HG03060 (cell line): ENCODE data around the gene THTPA.
"Not testable (repeated sequence)": the region's sequence is repeated elsewhere in the genome, so short reads cannot be mapped to it uniquely, and the experiment has no call there.

Experiments used
- ATAC-seq: cut with Tn5 transposase; IDR thresholded peaks from one replicate; pipeline ENCODE4 v1.9.1; 2021; ENCODE audit warnings: low read depth, moderate number of reproducible peaks; ENCODE audit not compliant: unreplicated experiment

The THTPA gene

DNA sequence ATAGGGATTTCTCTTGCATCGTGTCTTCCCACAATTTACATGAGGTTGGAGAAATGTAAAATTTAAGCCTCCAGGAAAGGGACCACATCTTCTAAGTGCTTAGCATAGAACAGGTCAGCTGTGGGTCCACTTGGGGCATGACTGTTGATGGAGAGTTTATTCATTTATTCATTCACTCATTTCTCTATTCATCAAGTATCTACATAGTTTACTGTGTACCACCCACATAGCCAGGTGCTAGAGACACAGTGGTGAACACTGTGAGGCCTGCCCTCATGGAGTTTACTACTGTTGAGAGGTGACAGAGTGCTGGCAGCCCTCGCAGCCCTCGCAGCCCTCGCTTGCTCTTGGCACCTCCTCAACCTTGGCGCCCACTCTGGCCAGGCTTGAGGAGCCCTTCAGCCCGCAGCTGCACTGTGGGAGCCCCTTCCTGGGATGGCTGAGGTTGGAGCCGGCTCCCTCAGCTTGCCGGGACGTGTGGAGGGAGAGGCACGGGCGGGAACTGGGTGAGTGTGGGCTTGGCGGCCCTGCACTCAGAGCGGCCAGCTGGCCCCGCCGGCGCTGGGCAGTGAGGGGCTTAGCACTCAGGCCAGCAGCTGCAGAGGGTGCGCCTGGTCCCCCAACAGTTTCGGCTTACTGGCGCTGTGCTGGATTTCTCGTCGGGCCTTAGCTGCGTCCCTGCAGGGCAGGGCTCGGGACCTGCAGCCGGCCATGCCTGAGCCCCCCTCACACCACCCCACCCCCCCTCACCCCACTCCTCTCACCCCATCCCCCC, 24.3 kb downstream of the THTPA start:
- no peak for ATAC-seq

DNA sequence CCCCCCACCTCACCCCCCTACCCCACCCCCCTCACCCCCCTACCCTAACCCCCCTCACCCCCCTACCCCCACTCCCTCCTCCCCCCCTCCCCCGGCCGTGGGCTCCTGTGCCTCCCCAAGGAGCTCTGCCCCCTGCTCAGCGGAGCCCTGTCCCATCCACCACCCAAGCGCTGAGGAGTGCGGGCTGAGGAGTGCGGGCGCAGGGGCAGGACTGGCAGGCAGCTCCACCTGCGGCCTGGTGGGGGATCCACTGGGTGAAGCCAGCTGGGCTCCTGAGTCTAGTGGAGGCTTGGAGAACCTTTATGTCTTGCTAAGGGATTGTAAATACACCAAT, 24.8 kb downstream of the THTPA start:
- no peak for ATAC-seq

- no peak for ATAC-seq
Measured at GRCh38 chr14:23582906-23583760, 27.1 kb downstream of the THTPA start.

DNA sequence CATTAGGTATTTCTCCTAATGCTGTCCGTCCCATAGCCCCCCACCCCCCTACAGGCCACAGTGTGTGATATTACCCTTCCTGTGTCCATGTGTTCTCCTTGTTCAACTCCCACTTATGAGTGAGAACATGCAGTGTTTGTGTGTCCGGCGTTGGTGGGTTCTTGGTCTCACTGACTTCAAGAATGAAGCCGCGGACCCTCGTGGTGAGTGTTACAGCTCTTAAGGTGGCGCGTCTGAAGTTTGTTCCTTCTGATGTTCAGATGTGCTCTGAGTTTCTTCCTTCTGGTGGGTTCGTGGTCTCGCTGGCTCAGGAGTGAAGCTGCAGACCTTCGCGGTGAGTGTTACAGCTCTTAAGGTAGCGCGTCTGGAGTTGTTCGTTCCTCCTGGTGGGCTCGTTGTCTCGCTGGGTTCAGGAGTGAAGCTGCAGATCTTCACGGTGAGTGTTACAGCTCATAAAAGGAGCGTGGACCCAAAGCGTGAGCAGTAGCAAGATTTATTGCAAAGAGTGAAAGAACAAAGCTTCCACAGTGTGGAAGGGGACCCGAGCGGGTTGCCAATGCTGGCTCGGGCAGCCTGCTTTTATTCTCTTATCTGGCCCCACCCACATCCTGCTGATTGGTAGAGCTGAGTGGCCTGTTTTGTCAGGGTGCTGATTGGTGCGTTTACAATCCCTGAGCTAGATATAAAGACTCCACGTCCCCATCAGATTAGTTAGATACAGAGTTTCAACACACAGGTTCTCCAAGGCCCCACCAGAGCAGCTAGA, 27.9 kb downstream of the THTPA start:
- not testable (repeated sequence) for ATAC-seq

GRCh38 chr14:23584527-23585203, 28.6 kb downstream of the THTPA start:
- not testable (repeated sequence) for ATAC-seq

DNA sequence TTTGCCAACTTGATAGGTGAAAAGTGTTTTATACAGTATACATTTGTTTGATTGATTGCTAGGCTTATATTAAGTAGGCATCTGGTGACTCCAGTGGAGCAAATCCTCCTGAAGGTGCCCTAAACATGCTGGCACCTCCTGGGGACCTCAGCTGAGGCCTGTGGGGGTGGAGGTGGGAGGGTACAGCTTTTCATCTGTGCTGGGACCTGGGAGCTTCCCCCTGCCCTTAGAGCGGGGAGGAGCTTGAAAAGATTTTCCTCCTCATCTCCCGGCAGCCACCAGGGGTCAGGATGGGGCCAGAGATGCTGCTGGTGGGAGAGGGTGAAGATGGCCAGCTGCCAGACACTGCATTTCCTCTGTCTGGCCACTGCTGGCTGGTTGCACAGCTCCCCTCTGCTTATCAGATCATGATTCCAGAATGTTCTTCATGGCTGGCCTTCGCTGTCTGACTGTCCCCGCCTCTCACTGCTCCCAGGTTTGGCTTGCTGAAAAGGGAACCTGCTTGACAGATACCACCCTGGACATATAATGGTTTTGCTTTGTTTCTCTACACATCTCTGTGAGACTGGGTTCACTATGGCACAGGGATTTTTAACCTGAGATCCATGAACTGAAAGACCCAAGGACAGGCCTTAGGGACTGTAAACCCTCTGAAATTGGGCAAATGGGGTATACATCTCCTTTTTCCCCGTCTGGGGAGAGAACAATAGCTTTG, 33.0 kb downstream of the THTPA start:
- peak; percentile 88 for ATAC-seq

DNA sequence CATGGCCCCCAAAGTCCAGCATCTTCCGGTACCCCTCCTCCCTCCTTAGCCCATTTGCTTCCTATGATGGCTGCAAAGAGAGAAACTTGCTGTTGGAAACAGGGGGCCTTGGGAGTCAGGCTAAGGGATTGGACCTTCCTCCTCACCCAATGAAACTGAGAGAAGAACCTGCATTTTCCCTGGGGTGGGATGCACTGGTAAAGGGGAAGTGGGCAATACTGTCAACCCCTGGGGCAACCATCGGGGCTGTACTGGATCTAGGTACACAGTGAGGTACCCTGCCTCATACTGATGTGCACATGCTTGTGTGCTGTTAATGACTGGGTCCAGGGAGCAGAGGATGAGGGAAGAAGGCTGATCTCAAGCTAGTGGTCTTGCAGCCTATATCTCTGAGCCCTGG, 33.5 kb downstream of the THTPA start:
- no peak for ATAC-seq

- no peak for ATAC-seq
Measured at GRCh38 chr14:23590198-23590597, 34.1 kb downstream of the THTPA start.

GRCh38 chr14:23594191-23594590, 38.1 kb downstream of the THTPA start:
- not testable (repeated sequence) for ATAC-seq

- no peak for ATAC-seq
Measured at GRCh38 chr14:23600322-23600707, 44.2 kb downstream of the THTPA start.

DNA sequence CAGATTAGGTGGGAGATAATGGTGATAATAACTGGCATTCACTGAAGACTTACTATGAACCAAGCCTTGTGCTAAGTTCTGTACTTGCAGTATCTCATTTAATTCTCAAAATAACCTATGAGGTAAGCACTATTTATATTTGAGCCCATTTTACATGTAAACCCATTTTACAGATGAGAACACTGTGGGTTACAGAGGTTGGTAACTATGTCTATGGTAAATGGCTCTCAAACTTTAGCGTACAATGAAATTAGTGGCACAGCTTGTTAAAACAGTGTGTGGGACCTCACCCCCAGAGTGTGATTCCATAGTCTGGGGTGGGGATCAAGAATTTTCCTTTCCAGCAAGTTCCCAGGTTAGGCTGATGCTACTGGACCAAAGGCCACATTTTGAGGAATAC, 44.7 kb downstream of the THTPA start:
- ATAC-seq: no peak

GRCh38 chr14:23601424-23601823, 45.4 kb downstream of the THTPA start:
- no peak for ATAC-seq

GRCh38 chr14:23601845-23602180, 45.7 kb downstream of the THTPA start:
- no peak for ATAC-seq

GRCh38 chr14:23602181-23603095, 46.4 kb downstream of the THTPA start:
- no peak for ATAC-seq

DNA sequence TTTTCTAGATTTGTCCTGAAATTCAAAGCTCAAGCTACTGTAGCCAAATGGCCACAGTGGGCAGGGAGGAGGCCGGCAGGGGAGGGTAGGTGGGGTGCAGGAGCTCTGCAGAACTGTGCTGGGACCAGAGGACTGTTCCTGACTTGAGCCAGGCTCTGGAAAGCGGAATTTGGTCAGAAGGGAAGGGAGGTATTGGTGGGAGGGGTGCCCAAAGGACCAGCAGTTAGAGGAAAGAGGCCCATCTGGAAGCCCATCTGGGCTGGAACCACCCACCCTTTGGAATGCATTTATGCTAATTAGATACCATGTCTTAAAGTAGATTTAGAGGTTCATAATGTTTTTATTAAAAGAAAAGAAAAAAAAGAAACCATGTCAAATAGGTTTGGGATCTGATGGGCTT, 47.0 kb downstream of the THTPA start:
- ATAC-seq: no peak

DNA sequence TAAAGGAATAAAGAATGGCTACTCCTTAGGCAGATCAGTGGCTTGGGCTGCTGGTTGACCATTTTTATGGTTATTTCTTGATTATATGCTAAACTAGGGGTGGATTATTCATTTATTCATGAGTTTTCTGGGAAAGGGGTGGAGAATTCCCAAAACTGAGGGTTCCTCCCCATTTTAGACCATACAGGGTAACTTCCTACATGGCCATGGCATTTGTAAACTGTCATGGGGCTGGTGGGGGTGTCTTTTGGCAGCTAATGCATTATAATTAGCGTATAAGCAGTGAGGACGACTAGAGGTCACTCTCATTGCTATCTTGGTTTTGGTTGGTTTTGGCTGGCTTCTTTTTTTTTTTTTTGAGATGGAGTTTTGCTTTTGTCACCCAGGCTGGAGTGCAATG, 48.1 kb downstream of the THTPA start:
- ATAC-seq: no peak

DNA sequence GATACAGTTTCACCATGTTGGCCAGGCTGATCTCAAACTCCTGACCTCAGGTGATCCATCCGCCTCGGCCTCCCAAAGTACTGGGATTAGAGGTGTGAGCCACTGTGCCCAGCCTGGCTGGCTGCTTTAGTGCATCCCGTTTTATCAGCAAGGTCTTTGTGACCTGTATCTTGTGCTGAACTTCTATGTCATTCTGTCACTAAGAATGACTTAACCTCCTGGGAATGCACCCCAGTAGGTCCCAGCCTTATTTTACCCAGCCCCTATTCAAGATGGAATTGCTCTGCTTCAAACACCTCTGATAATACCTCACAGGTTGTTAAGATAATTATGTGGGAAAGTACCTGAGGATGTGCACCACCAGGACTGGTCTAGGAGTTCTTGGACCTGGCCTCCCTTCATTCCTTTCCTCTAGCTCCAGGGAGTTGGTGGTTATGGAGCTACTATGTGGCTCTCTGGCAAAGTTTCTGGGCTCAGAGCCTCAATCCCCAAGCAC, 48.7 kb downstream of the THTPA start:
- ATAC-seq: no peak

DNA sequence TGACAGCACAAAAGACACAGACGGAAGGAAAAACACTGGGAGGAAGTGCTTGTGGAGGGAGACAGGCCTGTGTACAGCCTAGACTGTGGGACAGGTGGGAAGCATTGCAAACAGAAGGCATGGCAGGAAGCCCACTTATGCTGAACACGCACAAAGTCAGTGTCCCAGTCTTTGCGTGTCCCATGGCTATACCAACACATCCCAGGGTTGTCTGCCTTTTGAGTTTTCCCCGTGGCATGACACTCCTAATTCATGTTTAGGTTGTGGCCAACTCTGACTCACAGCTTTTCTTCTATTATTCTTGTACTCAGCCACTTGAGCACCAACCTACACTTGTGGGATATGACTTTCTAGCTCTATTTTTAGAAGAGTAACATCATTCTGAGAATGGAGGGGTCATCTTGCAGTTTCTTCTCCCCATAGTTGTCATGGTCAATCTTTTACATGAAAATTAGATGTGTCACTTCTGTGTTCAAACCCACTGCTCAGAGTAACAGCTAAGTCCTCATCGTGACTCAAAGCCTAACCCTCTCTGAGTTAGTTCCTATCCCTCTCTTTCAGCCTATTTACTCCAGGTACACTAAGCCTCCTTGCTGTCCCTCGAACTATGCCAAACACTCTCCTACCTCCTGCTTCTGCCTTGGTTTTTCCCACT, 50.0 kb downstream of the THTPA start:
- ATAC-seq: peak; percentile 87
